HG03571 (cell line): Measurements from ENCODE around the gene SQSTM1.
"Not testable (repeated sequence)": the region's sequence is repeated elsewhere in the genome, so short reads cannot be mapped to it uniquely, and the experiment has no call there.

Experiments used
- ATAC-seq: cut with Tn5 transposase; IDR thresholded peaks from one replicate; pipeline ENCODE4 v1.9.1; 2021; ENCODE audit not compliant: unreplicated experiment

Gene SQSTM1

GRCh38 chr5:179823937-179824744 is 3.4 kb downstream of the SQSTM1 start:
- no peak for ATAC-seq

GRCh38 chr5:179824745-179825112 is 4.0 kb downstream of the SQSTM1 start:
- ATAC-seq: no peak

- no peak for ATAC-seq
Measured at GRCh38 chr5:179825655-179826182, 5.0 kb downstream of the SQSTM1 start.

- ATAC-seq: no peak
Measured at GRCh38 chr5:179827680-179828079, 7.0 kb downstream of the SQSTM1 start.

GRCh38 chr5:179828756-179829421 is 8.2 kb downstream of the SQSTM1 start:
- ATAC-seq: no peak

- no peak for ATAC-seq
Measured at GRCh38 chr5:179829732-179830435, 9.2 kb downstream of the SQSTM1 start.

GRCh38 chr5:179830818-179831468 is 10.2 kb downstream of the SQSTM1 start:
- ATAC-seq: no peak

GRCh38 chr5:179832039-179832745 is 11.5 kb downstream of the SQSTM1 start:
- ATAC-seq: no peak

- no peak for ATAC-seq
Measured at GRCh38 chr5:179833056-179833708, 12.5 kb downstream of the SQSTM1 start.

GRCh38 chr5:179833709-179834070 is 13.0 kb downstream of the SQSTM1 start:
- ATAC-seq: no peak

- ATAC-seq: no peak
Measured at GRCh38 chr5:179834120-179834519, 13.4 kb downstream of the SQSTM1 start.

- not testable (repeated sequence) for ATAC-seq
Measured at GRCh38 chr5:179834871-179835270, 14.2 kb downstream of the SQSTM1 start.

- ATAC-seq: peak; percentile 48
Measured at GRCh38 chr5:179836225-179837019, 15.7 kb downstream of the SQSTM1 start.

- no peak for ATAC-seq
Measured at GRCh38 chr5:179837076-179838011, 16.6 kb downstream of the SQSTM1 start.

- ATAC-seq: no peak
Measured at GRCh38 chr5:179839328-179840256, 18.9 kb downstream of the SQSTM1 start.

GRCh38 chr5:179840321-179840720 is 19.6 kb downstream of the SQSTM1 start:
- no peak for ATAC-seq

GRCh38 chr5:179840766-179841165 is 20.1 kb downstream of the SQSTM1 start:
- ATAC-seq: no peak
